HG03108 (cell line): ENCODE measurements around the gene ZBTB45.

Source experiments
- ATAC-seq: cut with Tn5 transposase; IDR thresholded peaks from one replicate; pipeline ENCODE4 v1.9.1; 2021; ENCODE audit warnings: moderate library complexity; ENCODE audit not compliant: unreplicated experiment

The ZBTB45 gene

GRCh38 chr19:58555369-58555885 is 35.8 kb upstream of the ZBTB45 start:
- no peak for ATAC-seq

GRCh38 chr19:58554494-58555368 is 35.1 kb upstream of the ZBTB45 start, which contains the start of gene CHMP2A:
TSS of gene CHMP2A (minus strand) at chr19:58555105. CDS start at chr19:58554212, 893 bp downstream.
- ATAC-seq = peak; percentile 20

GRCh38 chr19:58553799-58554493 is 34.3 kb upstream of the ZBTB45 start:
- no peak for ATAC-seq

- no peak for ATAC-seq
These were observed 33.0 kb upstream of the ZBTB45 start for GRCh38 chr19:58552655-58553054.

- no peak for ATAC-seq
These were observed 32.2 kb upstream of the ZBTB45 start for GRCh38 chr19:58551577-58552471.

DNA sequence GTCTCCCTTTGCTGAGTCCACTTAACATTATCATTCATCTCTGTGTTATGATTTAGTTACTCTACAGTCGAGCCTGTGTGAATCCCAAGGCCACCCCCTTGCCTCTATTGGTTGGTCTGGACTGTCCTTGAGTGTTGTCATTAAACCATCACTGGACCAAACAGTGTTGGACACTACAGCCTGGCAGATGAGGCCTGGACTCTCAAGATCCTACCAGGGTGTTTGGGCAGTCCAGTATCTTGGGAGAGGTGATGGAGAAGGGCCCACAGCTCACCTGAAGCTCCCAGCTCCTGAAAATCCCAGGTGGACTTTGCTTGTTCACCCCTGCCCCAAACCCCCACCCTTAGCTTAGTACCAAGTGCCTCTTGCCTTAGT is 31.5 kb upstream of the ZBTB45 start:
- ATAC-seq = no peak

DNA sequence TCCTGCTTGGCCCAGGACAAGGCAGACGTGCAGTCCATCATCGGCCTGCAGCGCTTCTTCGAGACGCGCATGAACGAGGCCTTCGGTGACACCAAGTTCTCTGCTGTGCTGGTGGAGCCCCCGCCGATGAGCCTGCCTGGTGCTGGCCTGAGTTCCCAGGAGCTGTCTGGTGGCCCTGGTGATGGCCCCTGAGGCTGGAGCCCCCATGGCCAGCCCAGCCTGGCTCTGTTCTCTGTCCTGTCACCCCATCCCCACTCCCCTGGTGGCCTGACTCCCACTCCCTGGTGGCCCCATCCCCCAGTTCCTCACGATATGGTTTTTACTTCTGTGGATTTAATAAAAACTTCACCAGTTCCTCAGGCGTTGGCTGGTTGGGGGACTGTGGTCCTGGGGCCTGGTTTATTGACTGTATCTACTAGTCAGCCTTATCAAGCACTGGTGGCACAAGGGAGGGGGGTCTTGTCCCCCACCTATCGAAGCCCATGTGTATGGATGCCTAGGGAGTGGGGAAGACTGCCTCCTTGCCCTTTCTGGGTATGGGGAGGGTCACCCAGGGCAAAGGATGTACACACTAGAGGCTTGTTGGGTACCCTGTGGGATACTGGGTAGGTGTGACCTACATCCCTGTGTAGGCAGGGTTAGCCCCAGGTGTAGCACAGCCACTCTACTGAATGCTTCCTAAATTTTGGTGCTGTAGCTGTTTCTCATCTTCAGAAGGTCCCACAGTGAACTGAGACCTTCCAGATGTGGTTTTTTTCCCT is 30.9 kb upstream of the ZBTB45 start:
- no peak for ATAC-seq

DNA sequence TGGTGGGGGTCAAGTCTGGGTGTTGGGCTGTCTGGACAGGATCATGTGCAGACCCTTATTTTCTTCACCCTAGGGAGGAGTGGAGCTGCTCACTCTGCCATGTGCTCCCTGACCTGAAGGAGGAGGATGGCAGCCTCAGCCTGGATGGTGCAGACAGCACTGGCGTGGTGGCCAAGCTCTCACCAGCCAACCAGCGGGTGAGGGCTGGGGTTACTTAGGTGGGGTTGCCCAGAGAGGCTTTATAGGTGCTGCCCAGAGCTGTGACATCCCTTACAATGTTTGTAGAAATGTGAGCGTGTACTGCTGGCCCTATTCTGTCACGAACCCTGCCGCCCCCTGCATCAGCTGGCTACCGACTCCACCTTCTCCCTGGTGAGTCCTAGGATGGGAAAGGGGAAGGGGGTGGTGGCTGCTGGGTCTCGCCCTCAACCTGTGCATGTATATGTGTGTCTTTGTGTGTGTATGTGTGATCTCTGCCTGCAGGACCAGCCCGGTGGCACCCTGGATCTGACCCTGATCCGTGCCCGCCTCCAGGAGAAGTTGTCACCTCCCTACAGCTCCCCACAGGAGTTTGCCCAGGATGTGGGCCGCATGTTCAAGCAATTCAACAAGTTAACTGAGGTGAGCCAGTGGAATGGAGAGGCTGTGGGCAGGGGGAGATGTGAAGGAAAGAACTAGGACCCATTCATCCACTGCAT is 30.2 kb upstream of the ZBTB45 start:
- no peak for ATAC-seq

DNA sequence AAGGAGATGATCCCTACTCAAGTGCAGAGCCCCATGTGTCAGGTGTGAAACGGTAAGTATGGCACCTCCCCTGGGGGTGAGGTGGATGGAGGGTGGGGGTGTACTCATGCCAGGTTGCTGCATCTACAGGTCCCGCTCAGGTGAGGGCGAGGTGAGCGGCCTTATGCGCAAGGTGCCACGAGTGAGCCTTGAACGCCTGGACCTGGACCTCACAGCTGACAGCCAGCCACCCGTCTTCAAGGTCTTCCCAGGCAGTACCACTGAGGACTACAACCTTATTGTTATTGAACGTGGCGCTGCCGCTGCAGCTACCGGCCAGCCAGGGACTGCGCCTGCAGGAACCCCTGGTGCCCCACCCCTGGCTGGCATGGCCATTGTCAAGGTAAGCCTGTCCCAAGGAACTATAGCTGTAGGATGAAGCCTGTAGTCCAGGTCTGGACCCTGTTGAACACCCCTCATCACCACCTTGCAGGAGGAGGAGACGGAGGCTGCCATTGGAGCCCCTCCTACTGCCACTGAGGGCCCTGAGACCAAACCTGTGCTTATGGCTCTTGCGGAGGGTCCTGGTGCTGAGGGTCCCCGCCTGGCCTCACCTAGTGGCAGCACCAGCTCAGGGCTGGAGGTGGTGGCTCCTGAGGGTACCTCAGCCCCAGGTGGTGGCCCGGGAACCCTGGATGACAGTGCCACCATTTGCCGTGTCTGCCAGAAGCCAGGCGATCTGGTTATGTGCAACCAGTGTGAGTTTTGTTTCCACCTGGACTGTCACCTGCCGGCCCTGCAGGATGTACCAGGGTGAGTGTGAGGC is 29.5 kb upstream of the ZBTB45 start:
- no peak for ATAC-seq

DNA sequence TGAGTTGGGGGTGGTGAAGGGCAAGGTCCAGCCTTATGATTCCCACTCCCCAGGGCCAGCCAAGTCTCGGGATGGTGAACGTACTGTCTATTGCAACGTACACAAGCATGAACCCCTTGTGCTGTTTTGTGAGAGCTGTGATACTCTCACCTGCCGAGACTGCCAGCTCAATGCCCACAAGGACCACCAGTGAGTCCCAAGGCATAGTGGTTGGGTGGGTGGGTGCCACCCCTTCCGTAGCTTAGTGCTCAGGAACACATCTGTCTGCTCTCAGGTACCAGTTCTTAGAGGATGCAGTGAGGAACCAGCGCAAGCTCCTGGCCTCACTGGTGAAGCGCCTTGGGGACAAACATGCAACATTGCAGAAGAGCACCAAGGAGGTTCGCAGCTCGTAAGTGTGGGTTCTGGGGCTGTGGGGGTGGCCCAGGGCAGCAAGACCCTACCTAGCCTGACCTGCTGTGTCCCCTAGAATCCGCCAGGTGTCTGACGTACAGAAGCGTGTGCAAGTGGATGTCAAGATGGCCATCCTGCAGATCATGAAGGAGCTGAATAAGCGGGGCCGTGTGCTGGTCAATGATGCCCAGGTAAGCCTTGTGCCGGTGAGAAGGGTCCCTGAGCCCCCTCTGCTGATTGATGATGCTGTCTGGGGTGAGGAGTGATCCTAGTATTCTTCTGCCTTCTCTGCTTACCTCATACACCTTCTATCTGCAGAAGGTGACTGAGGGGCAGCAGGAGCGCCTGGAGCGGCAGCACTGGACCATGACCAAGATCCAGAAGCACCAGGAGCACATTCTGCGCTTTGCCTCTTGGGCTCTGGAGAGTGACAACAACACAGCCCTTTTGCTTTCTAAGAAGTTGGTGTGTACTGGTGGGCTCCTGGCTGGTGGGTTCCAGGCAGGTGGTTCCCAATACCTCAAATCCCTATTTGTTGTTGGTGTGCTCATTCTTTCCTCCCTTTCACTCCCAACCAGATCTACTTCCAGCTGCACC is 28.0 kb upstream of the ZBTB45 start:
- no peak for ATAC-seq

DNA sequence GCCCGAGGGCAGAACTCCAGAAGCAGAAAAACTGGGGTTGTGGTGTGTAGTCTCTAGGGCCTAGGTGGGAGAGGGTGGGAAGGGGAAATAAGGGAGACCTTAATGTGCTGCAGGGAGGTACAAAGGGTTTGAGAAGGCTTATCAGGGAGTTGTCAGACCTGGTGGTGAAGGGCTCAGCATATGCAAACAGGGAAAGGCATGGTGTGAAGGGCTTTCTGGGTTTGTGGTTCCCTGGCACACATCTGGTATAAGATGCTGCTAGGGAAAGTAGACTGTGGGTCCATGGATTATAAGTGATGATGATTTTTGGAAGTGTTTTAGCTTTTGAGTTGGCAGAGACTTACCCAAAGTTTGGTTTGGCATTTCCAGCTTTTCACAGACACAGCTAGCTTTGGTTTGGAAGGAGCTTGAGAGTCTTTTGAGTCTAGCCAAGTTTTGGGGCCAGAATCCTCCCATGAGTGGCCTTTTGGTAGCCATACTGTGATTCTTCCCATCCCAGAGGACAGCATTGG is 26.5 kb upstream of the ZBTB45 start:
- ATAC-seq = no peak

- no peak for ATAC-seq
These were observed 25.8 kb upstream of the ZBTB45 start for GRCh38 chr19:58545286-58546018.

DNA sequence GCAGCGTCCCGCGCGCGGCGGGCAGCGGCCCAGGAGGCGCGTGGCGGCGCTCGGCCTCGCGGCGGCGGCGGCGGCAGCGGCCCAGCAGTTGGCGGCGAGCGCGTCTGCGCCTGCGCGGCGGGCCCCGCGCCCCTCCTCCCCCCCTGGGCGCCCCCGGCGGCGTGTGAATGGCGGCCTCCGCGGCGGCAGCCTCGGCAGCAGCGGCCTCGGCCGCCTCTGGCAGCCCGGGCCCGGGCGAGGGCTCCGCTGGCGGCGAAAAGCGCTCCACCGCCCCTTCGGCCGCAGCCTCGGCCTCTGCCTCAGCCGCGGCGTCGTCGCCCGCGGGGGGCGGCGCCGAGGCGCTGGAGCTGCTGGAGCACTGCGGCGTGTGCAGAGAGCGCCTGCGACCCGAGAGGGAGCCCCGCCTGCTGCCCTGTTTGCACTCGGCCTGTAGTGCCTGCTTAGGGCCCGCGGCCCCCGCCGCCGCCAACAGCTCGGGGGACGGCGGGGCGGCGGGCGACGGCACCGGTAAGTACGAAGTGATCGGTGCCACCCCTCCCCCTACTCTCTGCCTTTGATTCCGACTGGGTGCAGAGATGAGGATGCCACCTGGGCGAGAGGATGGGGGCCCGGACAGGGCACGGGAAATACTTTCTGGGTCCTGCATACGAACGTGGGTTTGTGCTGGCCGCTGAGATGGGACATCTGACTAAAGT is 25.1 kb upstream of the ZBTB45 start:
- ATAC-seq = peak; percentile 26

DNA sequence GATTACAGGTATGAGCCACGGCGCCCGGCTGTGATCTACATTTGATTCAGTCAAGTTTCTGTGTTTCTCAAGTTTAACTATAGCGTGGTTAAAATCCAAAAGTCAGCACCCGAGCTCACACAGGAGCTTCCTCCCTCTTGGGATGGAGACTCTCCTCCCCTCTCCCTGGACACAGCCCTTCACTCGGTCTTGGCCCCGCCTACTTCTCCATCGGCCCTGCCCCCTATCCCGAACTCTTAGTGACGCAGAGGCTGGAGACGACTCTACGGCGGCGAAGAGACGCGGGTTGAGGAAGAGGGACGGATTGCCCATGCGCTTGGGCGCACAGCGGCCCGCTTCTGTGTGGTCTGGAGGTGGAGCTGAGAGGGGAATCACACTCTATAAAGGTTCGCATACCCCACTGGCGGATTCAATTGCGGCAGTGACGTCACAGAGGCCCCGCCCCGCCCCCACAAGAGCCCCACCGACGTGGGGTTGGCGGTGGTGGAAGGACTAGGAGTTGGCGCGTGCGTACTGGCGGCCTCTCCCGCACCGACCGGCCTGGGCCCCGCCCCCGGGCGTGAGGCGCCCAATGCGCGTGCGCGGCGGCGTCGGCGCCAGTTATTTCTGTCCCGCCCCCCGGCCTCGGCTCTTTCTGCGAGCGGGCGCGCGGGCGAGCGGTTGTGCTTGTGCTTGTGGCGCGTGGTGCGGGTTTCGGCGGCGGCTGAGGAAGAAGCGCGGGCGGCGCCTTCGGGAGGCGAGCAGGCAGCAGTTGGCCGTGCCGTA is 24.4 kb upstream of the ZBTB45 start, which contains the start of gene TRIM28:
TSS of gene TRIM28 (plus strand) at position 239 of the 765 bp plus-strand sequence. CDS start 694 bp downstream, outside the sequence.
- ATAC-seq = peak; percentile 82
